ENCODE measurements around the gene ANKRD18A.
A peak's percentile ranks its signal among the peaks of the same experiment; 100 is the strongest.

The ANKRD18A gene

DNA sequence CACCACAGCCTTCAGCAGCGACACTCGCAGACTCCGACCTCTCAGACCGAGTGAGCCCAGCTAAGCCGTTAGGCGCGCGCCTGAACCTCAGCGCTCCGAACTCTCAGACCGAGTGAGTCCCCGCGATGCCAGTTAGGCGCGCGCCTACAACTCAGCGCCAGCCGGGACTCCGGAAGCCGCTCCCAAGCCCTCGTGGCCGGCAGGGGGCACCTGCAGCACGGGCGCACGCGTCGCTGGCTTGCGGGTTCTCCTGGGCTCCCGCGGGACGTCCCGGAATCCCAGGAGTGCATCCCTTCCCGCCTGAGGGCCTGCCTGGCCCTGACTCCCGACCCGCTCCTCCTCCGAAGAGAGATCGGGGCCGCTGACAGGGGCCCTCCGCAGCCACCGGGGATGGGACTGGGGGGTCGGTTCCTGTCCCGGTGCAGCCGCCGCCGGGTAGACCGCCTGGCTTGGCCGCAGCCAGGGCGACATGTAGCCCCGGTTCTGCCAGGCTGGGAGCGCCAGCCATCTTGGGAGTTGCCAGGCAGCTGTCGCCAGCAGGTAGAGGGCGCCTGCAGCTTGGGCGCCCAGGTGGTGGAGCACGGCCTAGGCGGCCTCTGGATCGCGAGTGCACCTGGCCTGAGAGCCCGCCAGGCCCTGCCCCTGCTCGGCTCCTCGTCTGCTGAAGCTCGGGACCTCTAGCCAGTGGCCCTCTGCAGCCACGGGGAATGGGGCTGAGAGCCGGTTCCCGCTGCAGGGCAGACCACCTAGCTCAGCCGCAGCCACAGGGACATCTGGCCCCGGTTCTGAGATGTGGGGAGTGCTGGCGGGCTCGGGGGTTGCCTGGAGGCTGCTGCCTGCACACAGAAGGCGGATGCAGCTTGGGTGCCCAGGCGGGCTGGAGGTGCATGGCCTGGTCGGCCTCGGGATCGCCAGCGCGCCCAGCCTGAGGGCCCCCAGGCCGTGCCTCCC is at the start of gene ANKRD18A:
Gene ANKRD18A (minus strand): TSS at position 114 of the 951 bp plus-strand sequence. CDS start 311 bp downstream, outside the sequence.
- peak; percentile 48 for DNase-seq (ENCODE audit: low read depth)

DNA sequence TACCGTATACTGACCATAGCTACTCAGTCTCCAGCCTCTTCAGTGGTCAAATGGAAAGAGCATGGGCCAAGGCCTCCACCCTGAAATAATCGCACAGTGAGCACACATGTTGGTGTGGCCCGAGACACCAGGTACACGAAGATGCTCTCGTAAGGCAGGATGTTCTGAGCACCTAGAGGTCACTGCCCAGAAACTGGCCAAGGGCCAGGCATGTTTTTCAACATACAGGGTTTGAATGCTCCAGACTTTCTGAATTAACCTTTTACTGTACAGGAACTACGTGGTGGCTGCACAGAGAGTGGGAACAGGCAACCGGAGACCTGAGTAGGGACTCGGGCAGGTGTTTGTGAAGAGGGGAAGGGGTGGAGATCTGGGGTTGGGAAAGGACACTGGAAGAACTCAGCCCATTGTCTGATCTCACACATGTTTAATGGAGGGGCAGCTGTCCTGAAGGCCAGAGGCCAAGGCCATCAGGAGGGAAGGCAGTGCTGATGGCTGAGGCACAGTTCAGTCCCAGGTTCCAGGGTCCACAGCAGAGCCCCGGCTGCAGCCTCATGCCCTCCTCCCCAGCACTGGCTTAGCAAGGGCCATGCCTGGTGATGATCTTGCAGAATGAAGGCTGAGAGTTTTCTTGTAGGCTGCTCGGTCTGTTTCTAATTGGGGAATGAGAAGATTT is 48.5 kb upstream of the ANKRD18A start:
- no peak for DNase-seq (ENCODE audit: low read depth)

DNA sequence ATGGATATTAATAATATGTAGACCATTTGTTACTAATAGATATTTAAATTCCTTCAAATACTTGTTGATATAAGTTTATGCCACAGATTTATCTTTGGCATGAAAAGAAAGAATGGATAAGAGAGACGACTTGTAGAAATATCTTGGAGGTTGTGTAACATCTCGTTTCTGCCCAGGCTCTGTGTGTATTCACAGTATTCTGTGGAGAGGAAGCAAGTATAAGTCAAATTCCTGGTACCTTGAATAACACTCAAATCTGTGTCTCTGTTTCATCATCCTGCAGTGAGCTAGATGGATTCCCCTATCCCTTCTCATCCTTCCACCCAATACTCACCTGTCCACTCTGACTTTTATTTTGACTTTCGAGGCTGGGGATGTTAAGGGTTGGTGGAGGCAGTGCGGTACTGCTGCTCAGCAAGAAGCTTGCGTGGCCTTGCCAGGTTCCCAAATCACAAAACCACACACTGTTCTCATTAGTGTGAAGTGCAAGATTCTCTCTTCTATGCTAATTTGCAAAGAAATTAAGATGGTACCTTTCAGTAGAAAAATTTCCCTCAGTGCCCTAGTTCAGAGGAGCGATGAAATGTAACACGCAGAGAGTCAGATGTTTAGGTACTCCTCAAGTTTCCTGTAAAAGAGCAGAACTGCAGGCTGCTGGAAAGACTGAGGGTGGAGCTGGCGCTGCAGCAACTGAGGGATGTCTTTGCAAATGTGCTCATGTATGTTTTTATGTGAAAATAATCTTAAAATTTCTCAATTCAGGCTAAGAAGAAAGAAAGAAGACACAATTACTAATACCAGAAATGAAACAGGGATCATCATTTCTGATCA is 42.6 kb upstream of the ANKRD18A start:
- DNase-seq (ENCODE audit: low read depth): no peak

DNA sequence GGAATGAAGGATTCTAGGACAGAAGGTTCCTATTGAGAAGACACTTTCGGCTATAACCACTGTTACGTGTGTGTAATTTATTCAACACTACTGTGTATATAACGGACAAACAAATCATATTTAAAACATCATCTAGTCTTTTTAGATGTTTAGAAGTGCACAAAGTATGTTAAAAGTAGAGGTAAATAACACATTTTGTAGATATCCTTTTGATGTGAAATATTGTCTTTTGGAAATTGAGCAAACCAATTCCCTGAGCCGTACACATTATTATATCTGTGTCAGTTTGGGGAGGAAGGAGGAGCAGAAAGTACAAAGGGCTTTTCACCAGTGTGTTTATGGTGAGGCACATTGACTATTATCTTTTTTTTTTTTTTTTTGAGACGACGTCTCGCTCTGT is 39.1 kb upstream of the ANKRD18A start:
- no peak for DNase-seq (ENCODE audit: low read depth)

DNA sequence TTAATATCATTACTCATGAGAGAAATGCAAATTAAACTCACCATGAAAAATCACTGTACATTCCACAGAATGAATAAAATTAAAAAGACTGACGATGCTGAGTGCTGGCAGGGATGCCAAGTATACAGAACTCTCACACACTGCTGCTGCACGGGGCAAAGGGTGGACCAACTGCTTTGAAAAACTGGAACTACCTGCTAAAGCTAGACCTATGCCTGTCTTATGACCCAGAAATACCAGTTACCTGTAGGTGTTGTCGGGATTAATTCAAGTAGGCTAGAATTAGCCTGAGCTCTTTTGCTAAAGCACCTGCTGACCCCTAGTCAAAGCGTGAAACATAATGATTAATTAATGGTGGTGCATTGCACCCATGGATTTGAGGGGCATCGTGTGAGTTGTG is 36.5 kb upstream of the ANKRD18A start:
- no peak for DNase-seq (ENCODE audit: low read depth)

DNA sequence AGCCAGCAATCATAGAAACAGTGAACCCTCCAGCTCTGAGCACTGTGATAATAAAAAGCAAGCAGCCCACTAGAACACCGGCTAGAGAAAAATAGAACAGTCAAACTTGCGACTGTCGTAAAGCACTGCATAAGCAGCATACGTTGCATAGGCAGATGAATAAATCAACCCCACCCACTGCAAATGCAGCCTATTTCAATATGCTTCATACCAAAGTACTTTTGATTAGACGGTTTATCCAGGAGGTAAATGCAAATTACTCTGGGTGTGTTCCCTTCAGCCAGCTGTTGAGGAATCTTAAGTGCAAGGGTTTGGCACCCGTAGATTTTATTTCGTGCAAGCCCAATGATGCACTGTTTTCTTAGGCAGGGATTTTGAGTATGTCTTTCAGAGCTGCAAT is 32.1 kb upstream of the ANKRD18A start:
- no peak for DNase-seq (ENCODE audit: low read depth)

DNA sequence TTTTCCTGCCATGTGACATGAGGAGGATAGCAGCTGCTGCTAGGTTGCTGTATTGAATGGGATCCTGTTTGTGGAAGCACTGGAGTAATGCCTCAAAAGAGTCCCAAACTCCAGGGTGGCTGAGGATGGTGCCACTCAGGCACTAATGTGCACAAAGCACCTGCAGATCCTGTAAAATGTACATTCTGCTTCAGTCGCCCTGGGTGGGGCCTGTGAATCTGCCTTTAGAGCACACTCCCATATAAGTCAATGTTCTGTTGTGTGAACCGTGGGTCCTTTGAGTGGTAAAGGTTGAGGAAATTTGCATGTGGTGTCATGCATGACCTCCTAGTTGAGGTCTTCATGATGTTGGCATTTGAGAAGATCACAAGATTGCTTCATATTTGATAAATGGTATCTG is 31.6 kb upstream of the ANKRD18A start:
- no peak for DNase-seq (ENCODE audit: low read depth)

DNA sequence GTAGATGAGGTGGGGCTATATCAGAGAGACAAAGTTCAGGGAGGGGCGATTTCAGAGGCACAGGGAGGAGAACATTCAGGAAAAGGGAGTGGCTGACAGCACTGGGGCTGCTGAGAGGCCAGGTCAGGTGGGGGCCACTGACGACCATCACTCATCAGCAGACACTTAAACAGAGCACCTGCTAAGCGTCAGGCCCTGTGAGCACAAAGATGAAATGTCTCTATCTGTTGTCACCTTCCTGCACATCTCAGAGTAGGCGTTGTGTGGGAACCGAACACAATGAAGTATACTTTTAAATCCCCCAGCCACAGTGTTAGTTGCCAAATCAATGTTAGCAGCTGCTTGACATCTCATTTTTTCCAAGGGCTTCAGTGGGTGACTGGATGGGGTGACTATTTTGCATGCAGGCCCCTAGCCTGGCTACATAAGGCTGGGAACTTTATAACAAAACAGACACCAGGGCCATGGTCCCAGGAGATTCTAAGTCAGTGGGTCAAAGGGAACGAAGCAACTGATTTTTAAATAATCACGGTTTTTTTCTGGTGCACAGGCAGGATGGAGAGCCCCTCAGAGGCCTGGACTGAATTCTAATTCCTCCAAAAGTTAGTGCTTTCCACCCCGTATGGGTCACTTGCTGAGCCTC is 31.1 kb upstream of the ANKRD18A start:
- no peak for DNase-seq (ENCODE audit: low read depth)

DNA sequence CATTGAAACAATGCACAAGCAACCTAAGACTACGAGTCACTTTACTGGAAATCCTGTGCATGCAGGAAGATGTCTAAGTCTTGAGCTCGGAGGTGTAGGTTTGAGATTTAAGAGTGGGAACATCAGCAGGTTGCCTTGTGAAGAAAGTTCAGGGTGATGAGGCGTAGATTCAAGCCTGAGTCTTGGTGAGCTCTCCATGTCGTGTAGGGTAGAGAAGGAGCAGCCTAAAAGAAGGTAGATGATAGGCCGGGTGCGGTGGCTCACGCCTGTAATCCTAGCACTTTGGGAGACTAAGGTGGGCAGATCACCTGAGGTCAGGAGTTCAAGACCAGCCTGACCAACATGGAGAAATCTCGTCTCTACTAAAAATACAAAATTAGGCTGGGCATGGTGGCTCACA is 30.2 kb upstream of the ANKRD18A start:
- no peak for DNase-seq (ENCODE audit: low read depth)

DNA sequence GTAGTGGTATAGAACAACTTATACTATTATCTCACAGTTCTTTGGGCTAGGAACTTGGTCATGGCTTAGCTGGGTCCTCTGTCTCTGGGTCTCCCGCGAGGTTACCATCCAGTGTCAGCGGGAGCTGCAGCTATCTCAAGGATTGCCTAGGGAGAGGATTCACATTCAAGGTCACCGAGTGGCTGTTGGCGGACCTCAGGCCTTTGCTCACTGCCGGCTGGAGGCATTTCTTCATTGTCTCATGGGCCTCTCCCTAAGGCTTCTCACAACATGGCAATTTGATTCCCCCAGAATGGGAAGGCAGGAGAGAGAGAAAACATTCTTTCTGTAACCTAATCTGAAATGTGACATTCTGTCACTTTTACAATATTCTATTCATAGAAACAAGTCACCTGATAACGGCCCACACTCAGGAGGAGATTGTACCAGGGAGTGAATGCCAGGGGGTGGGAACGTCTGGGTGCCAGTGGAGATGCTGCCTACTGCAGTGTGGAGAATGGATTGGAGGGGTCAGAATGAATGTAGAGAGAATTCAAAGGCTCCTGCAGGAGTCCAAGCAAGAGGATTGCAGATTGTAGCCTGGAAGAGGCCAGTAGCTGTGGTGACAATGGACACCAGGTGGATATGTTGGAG is 29.5 kb upstream of the ANKRD18A start:
- no peak for DNase-seq (ENCODE audit: low read depth)

DNA sequence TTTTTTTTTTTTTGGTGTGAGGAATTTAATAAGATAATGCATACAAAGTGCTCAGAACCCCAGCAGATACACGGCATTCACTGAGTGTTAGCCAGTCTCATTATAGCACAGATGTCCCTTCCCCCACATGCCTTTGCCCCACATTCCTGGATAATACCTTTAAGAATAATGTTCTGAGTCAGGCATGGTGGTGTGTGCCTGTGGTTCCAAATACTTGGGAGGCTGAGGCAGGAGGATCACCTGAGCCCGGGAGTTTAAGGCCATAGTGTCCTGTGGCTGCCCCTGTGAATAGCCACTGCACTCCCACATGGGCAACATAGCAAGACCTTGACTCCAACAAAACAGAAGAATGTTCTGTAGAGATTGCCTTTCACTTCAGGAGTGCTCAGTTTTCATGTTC is 24.2 kb upstream of the ANKRD18A start:
- no peak for DNase-seq (ENCODE audit: low read depth)

DNA sequence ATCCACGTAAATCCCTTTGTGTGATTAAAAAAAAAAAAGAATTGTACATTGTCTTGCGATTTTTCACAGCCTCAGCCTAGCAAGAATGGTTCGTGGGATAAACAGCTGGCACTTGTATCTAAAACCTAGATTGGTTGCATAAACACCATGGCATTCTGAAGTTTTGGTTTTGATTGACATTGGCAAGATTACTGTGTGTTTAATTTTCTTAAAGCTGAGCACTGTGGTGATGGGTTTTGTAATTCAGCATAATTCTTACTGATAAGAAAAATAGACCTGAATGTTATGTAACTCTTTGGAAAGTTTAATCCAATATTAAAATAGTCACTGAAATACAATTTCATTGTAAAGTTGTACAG is 23.4 kb upstream of the ANKRD18A start:
- no peak for DNase-seq (ENCODE audit: low read depth)

DNA sequence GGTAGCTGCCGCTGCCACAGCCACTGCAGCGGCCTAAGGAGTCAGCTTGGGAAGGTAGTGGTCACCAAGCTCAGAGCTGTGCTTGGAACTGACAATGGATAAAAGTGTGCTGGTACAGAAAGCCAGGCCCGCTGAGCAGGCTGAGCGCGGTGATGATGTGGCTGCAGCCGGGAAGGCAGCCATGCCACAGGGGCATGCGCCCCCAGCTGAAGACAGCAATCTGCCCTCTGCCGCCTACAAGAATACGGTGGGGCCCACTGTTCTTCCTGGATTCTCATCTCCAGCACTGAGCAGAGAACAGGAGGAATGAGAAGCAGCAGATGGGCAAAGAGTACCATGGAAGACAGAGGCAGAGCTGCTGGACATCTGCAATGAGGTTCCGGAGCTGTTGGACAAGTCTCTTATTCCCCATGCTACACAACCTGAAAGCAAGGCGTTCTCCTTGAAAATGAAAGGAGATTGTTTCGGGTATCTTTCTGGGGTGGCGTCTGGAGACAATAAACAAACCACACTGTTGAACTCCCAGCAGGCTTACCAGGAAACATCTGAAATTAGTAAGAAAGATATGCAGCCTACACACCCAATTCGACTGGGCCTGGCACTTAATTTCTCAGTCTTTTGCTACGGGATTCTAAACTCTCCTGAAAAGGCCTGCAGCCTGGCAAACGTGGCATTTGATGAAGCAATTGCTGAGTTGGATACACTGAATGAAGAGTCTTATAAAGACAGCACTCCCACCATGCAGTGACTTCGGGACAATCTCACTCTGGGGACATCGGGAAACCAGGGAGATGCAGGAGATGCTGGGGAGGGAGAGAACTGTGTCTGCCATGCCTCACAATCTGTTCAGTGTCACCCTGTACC is 22.8 kb upstream of the ANKRD18A start:
- DNase-seq (ENCODE audit: low read depth): no peak

DNA sequence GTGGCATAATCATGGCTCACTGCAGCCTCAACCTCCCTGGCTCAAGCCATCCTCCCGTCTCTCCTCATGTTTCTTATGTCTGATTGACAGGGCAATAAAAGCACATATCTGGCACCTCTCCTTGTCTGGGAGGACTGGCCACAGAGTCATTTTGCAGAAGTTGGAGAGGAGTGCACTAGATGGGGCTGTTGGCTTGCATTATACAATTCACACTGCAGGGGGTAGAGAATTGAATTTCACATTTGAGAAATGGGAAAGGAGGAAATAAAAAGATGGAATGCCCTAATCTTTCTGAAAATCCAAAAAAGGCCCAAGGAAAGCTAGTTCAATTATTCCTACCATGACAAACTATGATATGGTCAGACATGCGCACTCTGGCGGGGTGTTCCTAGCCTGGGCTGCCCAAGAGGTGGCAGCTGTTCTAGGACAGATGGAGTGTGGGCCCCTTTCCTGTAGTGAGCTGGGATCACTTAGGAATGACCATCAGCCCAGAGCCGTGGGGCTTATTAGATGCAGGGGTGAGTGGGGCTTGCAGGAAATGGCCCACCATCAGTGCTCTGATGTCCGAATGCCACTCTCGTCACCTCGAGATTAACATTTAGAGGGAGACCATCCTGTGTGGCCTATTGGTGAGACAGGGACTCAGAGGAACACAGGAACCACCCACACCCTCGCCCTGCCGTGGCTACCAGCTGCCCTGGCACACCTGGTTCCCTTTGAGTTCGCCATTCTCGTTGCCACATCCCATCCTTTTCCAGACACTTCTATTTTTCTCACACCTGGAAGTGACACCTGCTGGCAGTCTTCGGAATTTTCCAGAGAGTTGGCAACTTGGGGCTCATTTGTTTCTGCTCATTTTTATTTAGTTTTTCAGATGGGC is 21.8 kb upstream of the ANKRD18A start:
- DNase-seq (ENCODE audit: low read depth): no peak

DNA sequence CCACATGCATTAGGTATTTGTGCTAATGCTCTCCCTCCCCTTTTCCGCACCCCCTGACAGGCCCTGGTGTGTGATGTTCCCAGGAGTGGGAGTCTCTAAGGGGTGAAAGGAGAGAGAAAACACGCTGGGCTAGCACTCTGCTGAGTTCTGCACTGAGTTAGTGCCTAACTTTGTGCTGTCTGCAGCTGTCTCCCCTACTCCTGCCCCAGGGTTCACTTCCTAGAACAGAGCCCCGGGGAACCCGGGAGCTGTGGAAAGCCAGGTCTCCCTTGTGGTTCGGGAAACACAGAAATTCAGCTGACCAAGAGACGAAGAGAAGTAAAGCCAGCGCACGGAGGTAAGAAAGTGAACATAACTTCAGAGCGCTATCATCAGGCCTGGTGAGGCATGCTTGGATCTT is 20.7 kb upstream of the ANKRD18A start:
- DNase-seq (ENCODE audit: low read depth): no peak

DNA sequence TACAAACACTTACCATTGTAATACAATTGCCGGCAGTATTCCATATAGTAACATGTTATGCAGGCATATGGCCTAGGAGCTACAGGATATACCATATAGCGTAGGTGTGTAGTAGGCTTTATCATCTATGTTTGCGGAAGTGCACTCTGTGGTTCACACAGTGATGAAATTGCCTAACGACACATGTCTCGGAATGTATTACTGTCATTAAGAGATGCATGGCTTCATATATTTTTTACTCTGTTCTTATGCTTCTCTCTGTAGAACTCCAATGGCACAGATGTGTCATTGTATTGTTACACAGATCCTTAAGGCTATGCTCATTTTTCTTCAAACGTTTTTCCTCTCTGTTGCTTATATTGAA is 19.2 kb upstream of the ANKRD18A start:
- no peak for DNase-seq (ENCODE audit: low read depth)

DNA sequence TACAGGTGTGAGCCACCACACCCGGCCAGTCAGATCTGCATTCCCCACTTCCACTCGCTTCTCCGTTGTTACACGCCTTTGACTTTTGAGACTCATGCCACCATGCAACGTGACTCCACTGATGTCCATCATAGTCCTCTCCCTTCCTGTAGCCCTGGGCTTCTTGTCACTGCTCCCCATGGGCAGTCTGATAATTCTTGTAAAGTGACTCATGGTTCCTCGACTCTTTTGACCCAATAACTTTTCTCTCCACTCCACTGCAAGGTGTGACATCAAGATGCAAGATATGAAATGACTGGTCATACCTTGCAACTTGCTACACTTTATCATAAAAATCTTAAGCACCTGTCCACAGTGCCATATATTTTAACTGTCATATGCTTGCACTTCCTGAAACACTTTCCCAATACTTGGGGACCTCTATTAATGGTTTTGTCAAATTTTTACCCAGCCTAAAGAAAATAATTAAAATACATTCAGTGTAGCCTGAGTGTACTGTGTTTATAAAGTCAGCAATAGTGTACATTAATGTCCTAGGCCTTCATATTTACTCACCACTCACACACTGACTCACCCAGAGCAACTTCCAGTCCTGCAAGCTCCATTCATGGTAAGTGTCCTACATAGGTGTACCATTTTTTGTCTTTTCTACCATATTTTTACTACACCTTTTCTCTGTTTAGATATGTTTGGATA is 18.6 kb upstream of the ANKRD18A start:
- DNase-seq (ENCODE audit: low read depth): no peak

DNA sequence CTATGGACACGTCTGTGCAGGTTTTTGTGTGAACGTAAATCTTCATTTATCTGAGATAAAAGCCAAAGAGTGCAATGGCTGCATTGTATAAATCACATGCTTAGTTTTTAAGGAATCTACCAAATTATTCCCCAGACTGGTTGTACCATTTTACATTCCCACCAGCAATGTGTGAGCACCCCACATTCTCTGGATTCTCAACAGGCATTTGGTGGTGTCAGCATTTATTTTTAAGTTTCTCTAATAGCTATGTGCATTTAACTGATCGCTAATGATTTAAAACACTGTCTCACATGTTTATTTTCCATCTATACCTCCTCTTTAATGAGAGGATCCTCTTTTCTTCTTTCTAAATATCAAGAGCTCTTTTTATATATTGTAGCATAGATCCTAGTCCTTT is 13.9 kb upstream of the ANKRD18A start:
- DNase-seq (ENCODE audit: low read depth): no peak

DNA sequence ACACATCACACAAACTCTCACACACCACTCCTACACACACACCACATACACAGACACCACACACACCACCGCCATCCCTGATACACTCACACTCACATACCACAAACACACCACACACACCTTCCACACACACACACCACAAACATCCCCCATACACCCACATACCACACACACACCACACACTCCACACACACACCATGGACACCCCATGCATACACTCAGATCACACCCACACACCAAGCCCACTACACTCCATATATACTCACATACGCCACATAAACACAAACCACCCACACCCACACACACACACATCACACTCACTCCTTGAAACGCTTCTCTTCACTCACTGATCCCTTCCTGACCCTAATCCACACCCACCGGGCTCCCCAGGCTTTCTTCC is 9.1 kb upstream of the ANKRD18A start:
- no peak for DNase-seq (ENCODE audit: low read depth)

Data from activated T-cell treated with anti-CD3 and anti-CD28 coated beads for 1 hour (primary cell).